Thyroid gland (tissue), 4 donors: ENCODE data around the gene PAM16.

Experiments used
- CTCF ChIP-seq, 6 experiments: fragments of 200-600 bp in 3 of 6; fragments of 450-650 bp in 3 of 6; sonication (generic) in 3 of 6; IDR thresholded peaks; one replicate each; pipeline ENCODE4 v1.5.1; 2016 to 2019; ENCODE audit warnings: antibody characterized with exemption in 6 of 6, mild to moderate bottlenecking in 2 of 6, inconsistent platforms in 1 of 6, moderate library complexity in 1 of 6
- POLR2A ChIP-seq, 2 donors: fragments of 450-650 bp; IDR thresholded peaks; one replicate each; pipeline ENCODE4 v1.6.1; 2017; ENCODE audit warnings: antibody characterized with exemption in 2 of 2, mild to moderate bottlenecking in 2 of 2, moderate library complexity in 1 of 2

- TF ChIP-seq CTCF (IDR thresholded peaks at IDR 0.05) = no peak
- TF ChIP-seq POLR2A (IDR thresholded peaks at IDR 0.05) = no peak
These were observed 30.5 kb downstream of the PAM16 start for GRCh38 chr16:4320571-4321137.
